ENCODE results near the gene NDUFB4.

NDUFB4 gene

GRCh38 chr3:120568202-120568531 is 28.0 kb upstream of the NDUFB4 start:
- Histone ChIP-seq H3K27ac (ENCODE audit: extremely low read depth, low read depth, low read length) (no peak overlapping the region), H3K4me1 (ENCODE audit: control insufficient read depth, insufficient read depth, low read length) (no peaks in the 10 kb centered on the region), H3K9me3 (ENCODE audit: control insufficient read depth, insufficient read depth, low read depth, low read length) (no peaks in the 10 kb centered on the region), H3K4me3 (ENCODE audit: low read depth, low read length) (no peak overlapping the region), H3K36me3 (ENCODE audit: control insufficient read depth in 2 of 2, insufficient read depth in 1 of 2, low read length in 2 of 2) (no peaks in the 10 kb centered on the region)
- no peak for TF ChIP-seq ZBTB21 (tag by site-specific recombination; IDR thresholded peaks at IDR 0.05)
- TF ChIP-seq ZBTB10 (tag by site-specific recombination; IDR thresholded peaks at IDR 0.05) = no peak
- TF ChIP-seq ZNF48 (tag by site-specific recombination; IDR thresholded peaks at IDR 0.05) = no peak
- TF ChIP-seq ZSCAN23 (tag by site-specific recombination; IDR thresholded peaks at IDR 0.05) = no peak
- TF ChIP-seq ZNF114 (tag by site-specific recombination; IDR thresholded peaks at IDR 0.05) = no peak
- no peak for TF ChIP-seq ZNF596 (tag by site-specific recombination; IDR thresholded peaks at IDR 0.05)
- no peak for TF ChIP-seq ZNF548 (tag by site-specific recombination; IDR thresholded peaks at IDR 0.05)
- no peak for TF ChIP-seq ZNF707 (tag by site-specific recombination; IDR thresholded peaks at IDR 0.05)
- no peak for TF ChIP-seq ZNF792 (tag by site-specific recombination; IDR thresholded peaks at IDR 0.05)
- no peak for TF ChIP-seq ZNF133 (tag by site-specific recombination; IDR thresholded peaks at IDR 0.05)
- TF ChIP-seq ZNF530 (tag by site-specific recombination; IDR thresholded peaks at IDR 0.05; ENCODE audit: low read depth) = no peak
- no peak for TF ChIP-seq ZNF239 (tag by site-specific recombination; IDR thresholded peaks at IDR 0.05)
- no peak for TF ChIP-seq REST (tag by site-specific recombination; IDR thresholded peaks at IDR 0.05)
- no peak for TF ChIP-seq SALL2 (tag by site-specific recombination; IDR thresholded peaks at IDR 0.05; ENCODE audit: borderline replicate concordance)
- CTCF ChIA-PET = interaction anchor here (0.6 to 3.2 kb wide), 7 partner anchors 10 to 301 kb away, joined by 3 to 19 read pairs (median 4); partner anchors contain the start of gene NDUFB4
- POLR2A ChIA-PET = interaction anchor here (0.7 kb wide), 1 partner anchor 28 kb away, joined by 4 read pairs; the partner anchor contains the start of gene NDUFB4

- no peaks in the 10 kb centered on the region for H3K9me3 ChIP-seq (ENCODE audit: control insufficient read depth, insufficient read depth, low read depth, low read length)
- TF ChIP-seq ZNF701 (tag by site-specific recombination; IDR thresholded peaks at IDR 0.05) (no peak), MEIS1 (CRISPR knock-in tag; IDR thresholded peaks at IDR 0.05; ENCODE audit: borderline replicate concordance) (no peak), ZNF488 (tag by site-specific recombination; IDR thresholded peaks at IDR 0.05) (no peak), ZNF202 (tag by site-specific recombination; IDR thresholded peaks at IDR 0.05; ENCODE audit: borderline replicate concordance) (no peak), ZBTB17 (tag by site-specific recombination; IDR thresholded peaks at IDR 0.05) (no peak), SP2 (tag by site-specific recombination; IDR thresholded peaks at IDR 0.05) (no peak), ZXDB (tag by site-specific recombination; IDR thresholded peaks at IDR 0.05) (no peak), GFI1B (tag by site-specific recombination; IDR thresholded peaks at IDR 0.05) (no peak), ZNF501 (tag by site-specific recombination; IDR thresholded peaks at IDR 0.05) (no peak), KLF17 (tag by site-specific recombination; IDR thresholded peaks at IDR 0.05) (no peak), REST (tag by site-specific recombination; IDR thresholded peaks at IDR 0.05) (no peak)
- no peak overlapping the region for H3K4me3 ChIP-seq (ENCODE audit: low read depth, low read length)
- no peak overlapping the region for H3K27ac ChIP-seq (ENCODE audit: extremely low read depth, low read depth, low read length)
- H3K36me3 ChIP-seq (ENCODE audit: control insufficient read depth in 2 of 2, insufficient read depth in 1 of 2, low read length in 2 of 2) = no peaks in the 10 kb centered on the region
- no peaks in the 10 kb centered on the region for H3K4me1 ChIP-seq (ENCODE audit: control insufficient read depth, insufficient read depth, low read length)
- POLR2A ChIA-PET = no interaction called here
- CTCF ChIA-PET = interaction anchor here (1.0 to 3.2 kb wide), 3 partner anchors 10 to 226 kb away, joined by 3 to 19 read pairs (median 15); no protein-coding TSS in a partner anchor
These were observed 27.5 kb upstream of the NDUFB4 start for GRCh38 chr3:120568598-120568997.

Data from HEK293 (cell line).